Measurements from ENCODE around the gene TMEM11. TPM values are rescaled to one million over a fixed set of nuclear protein-coding genes. Genes with fewer than 3 reads are reported as not detected.

Gene TMEM11
- total RNA-seq, 1 experiment from 2014 or later, result 39.1 TPM

GRCh38 chr17:21176773-21177395 lies 37.1 kb downstream of the TMEM11 start:
- Histone ChIP-seq H3K36me3 (ENCODE audit: control insufficient read depth, insufficient read depth, low read length) (no peaks in the 10 kb centered on the region), H3K27me3 (replicated peaks; ENCODE audit: control insufficient read depth, insufficient read depth, low read length) (no peaks in the 10 kb centered on the region), H3K9me3 (no peaks in the 10 kb centered on the region), H3K4me3 (ENCODE audit: low read depth, low read length) (no peak overlapping the region), H3K4me1 (no peaks in the 10 kb centered on the region)
- Mint-ChIP-seq H3K9me3 (ENCODE audit: unreplicated experiment) (no peaks in the 10 kb centered on the region), H3K36me3 (ENCODE audit: insufficient read depth, unreplicated experiment) (peaks cover 5% of the 10 kb centered on the region), H3K4me1 (ENCODE audit: low read depth, unreplicated experiment) (no peaks in the 10 kb centered on the region), H3K4me3 (ENCODE audit: unreplicated experiment) (no peak overlapping the region), H3K27me3 (ENCODE audit: insufficient read depth, unreplicated experiment) (no peaks in the 10 kb centered on the region), H3K27ac (ENCODE audit: unreplicated experiment) (no peak overlapping the region)
- CTCF ChIA-PET, result no interaction called here
- intact Hi-C loops (cut with micrococcal nuclease; ENCODE audit: unreplicated experiment), result no loop called here
- BruUV-seq (replicated peaks), result no TSS peak
- POLR2A ChIA-PET, result no interaction called here
- no peak for DNase-seq
- TF ChIP-seq CTCF (IDR thresholded peaks at IDR 0.05; ENCODE audit: insufficient read depth in 1 of 2, low read depth in 1 of 2, low read length in 1 of 2, severe bottlenecking in 1 of 2, unreplicated experiment in 1 of 2), result no peak

GRCh38 chr17:21174713-21175112 lies 39.2 kb downstream of the TMEM11 start:
- Histone ChIP-seq H3K36me3 (ENCODE audit: control insufficient read depth, insufficient read depth, low read length) (no peaks in the 10 kb centered on the region; the same call in 1 of the 2 replicates), H3K4me3 (ENCODE audit: low read depth, low read length) (no peak overlapping the region), H3K4me1 (no peaks in the 10 kb centered on the region), H3K27me3 (replicated peaks; ENCODE audit: control insufficient read depth, insufficient read depth, low read length) (no peaks in the 10 kb centered on the region), H3K9me3 (no peaks in the 10 kb centered on the region)
- CTCF ChIA-PET, result no interaction called here
- no peaks in the 10 kb centered on the region for H3K9me3 Mint-ChIP-seq (ENCODE audit: unreplicated experiment)
- no peaks in the 10 kb centered on the region for H3K4me1 Mint-ChIP-seq (ENCODE audit: low read depth, unreplicated experiment)
- POLR2A ChIA-PET, result no interaction called here
- no TSS peak for BruUV-seq (replicated peaks)
- H3K27me3 Mint-ChIP-seq (ENCODE audit: insufficient read depth, unreplicated experiment), result no peaks in the 10 kb centered on the region
- H3K4me3 Mint-ChIP-seq (ENCODE audit: unreplicated experiment), result no peak overlapping the region
- no peak for TF ChIP-seq CTCF (IDR thresholded peaks at IDR 0.05; ENCODE audit: insufficient read depth in 1 of 2, low read depth in 1 of 2, low read length in 1 of 2, severe bottlenecking in 1 of 2, unreplicated experiment in 1 of 2)
- no peak overlapping the region for H3K27ac Mint-ChIP-seq (ENCODE audit: unreplicated experiment)
- H3K36me3 Mint-ChIP-seq (ENCODE audit: insufficient read depth, unreplicated experiment), result peaks cover 5% of the 10 kb centered on the region
- DNase-seq, result no peak
- intact Hi-C loops (cut with micrococcal nuclease; ENCODE audit: unreplicated experiment), result no loop called here

GRCh38 chr17:21174186-21174585 lies 39.8 kb downstream of the TMEM11 start:
- Mint-ChIP-seq H3K27me3 (ENCODE audit: insufficient read depth, unreplicated experiment) (no peaks in the 10 kb centered on the region), H3K9me3 (ENCODE audit: unreplicated experiment) (no peaks in the 10 kb centered on the region), H3K4me1 (ENCODE audit: low read depth, unreplicated experiment) (no peaks in the 10 kb centered on the region), H3K27ac (ENCODE audit: unreplicated experiment) (no peak overlapping the region), H3K4me3 (ENCODE audit: unreplicated experiment) (no peak overlapping the region), H3K36me3 (ENCODE audit: insufficient read depth, unreplicated experiment) (peaks cover 5% of the 10 kb centered on the region)
- no peaks in the 10 kb centered on the region; the same call in 1 of the 2 replicates for H3K36me3 ChIP-seq (ENCODE audit: control insufficient read depth, insufficient read depth, low read length)
- DNase-seq, result no peak
- no peak overlapping the region for H3K4me3 ChIP-seq (ENCODE audit: low read depth, low read length)
- no peaks in the 10 kb centered on the region for H3K27me3 ChIP-seq (replicated peaks; ENCODE audit: control insufficient read depth, insufficient read depth, low read length)
- CTCF ChIA-PET, result no interaction called here
- H3K9me3 ChIP-seq, result no peaks in the 10 kb centered on the region
- POLR2A ChIA-PET, result no interaction called here
- BruUV-seq (replicated peaks), result no TSS peak
- H3K4me1 ChIP-seq, result no peaks in the 10 kb centered on the region
- no peak for TF ChIP-seq CTCF (IDR thresholded peaks at IDR 0.05; ENCODE audit: insufficient read depth in 1 of 2, low read depth in 1 of 2, low read length in 1 of 2, severe bottlenecking in 1 of 2, unreplicated experiment in 1 of 2)
- intact Hi-C loops (cut with micrococcal nuclease; ENCODE audit: unreplicated experiment), result no loop called here
